Keratinocyte (primary cell): Measurements from ENCODE around the gene COL11A2. TPM values are rescaled to one million over a fixed set of nuclear protein-coding genes. Genes with fewer than 3 reads are reported as not detected.

Experiments used
- DNase-seq: peaks from one replicate; pipeline ENCODE4 v3.0.0-alpha.2; 2011; ENCODE audit warnings: low read depth, missing footprints, low spot score
- FAIRE-seq: peaks from 2 replicates; lab custom pipeline; 2011; peaks lifted over from hg19 to GRCh38; lab: Jason Lieb, UNC
- H2AFZ ChIP-seq: 2 replicates; pipeline ENCODE4 v1.6.0; 2012; ENCODE audit warnings: low read length, control low read depth, inconsistent platforms; ENCODE audit not compliant: control insufficient read depth
- H3K27ac ChIP-seq: 2 replicates; pipeline ENCODE4 v1.5.1; 2011; ENCODE audit warnings: low read length; ENCODE audit not compliant: control insufficient read depth, insufficient read depth
- H3K27me3 ChIP-seq: 3 replicates; pipeline ENCODE4 v1.6.0; 2011; ENCODE audit warnings: low read length; ENCODE audit not compliant: control insufficient read depth, insufficient read depth; ENCODE audit errors: extremely low read depth
- H3K36me3 ChIP-seq, 2 experiments: 2 replicates in 1 of 2; 3 replicates in 1 of 2; pipeline ENCODE4 v1.5.1; 2011; ENCODE audit warnings: low read length in 2 of 2, mild to moderate bottlenecking in 1 of 2; ENCODE audit not compliant: control insufficient read depth in 2 of 2, insufficient read depth in 2 of 2; ENCODE audit errors: extremely low read depth in 1 of 2
- H3K4me1 ChIP-seq: 3 replicates; pipeline ENCODE4 v1.5.1; 2011; ENCODE audit warnings: low read length; ENCODE audit not compliant: control insufficient read depth, insufficient read depth; ENCODE audit errors: extremely low read depth
- H3K4me2 ChIP-seq: 3 replicates; pipeline ENCODE4 v1.6.0; 2011; ENCODE audit warnings: low read depth, low read length; ENCODE audit not compliant: control insufficient read depth, insufficient read depth; ENCODE audit errors: extremely low read depth
- H3K4me3 ChIP-seq, 3 experiments: fragments of 200-600 bp in 1 of 3; sonication (generic) in 1 of 3; 2 replicates in 2 of 3; 3 replicates in 1 of 3; pipeline ENCODE4 v1.5.1; 2011 to 2016; ENCODE audit warnings: low read length in 3 of 3, mild to moderate bottlenecking in 3 of 3, control low read depth in 2 of 3, inconsistent platforms in 1 of 3, low read depth in 1 of 3, mixed read lengths in 1 of 3, mixed run types in 1 of 3, moderate library complexity in 1 of 3; ENCODE audit not compliant: control insufficient read depth in 2 of 3, insufficient read depth in 2 of 3; ENCODE audit errors: extremely low read depth in 1 of 3
- H3K79me2 ChIP-seq: 2 replicates; pipeline ENCODE4 v1.6.0; 2012; ENCODE audit warnings: low read length; ENCODE audit not compliant: control insufficient read depth, insufficient read depth
- H3K9ac ChIP-seq: 3 replicates; pipeline ENCODE4 v1.6.0; 2011; ENCODE audit warnings: low read length; ENCODE audit not compliant: control insufficient read depth, insufficient read depth; ENCODE audit errors: extremely low read depth
- H3K9me1 ChIP-seq: 3 replicates; pipeline ENCODE4 v1.6.0; 2011; ENCODE audit warnings: low read length; ENCODE audit not compliant: control insufficient read depth, insufficient read depth; ENCODE audit errors: extremely low read depth
- H3K9me3 ChIP-seq: 2 replicates; pipeline ENCODE4 v1.5.1; 2012; ENCODE audit warnings: low read depth, low read length; ENCODE audit not compliant: control insufficient read depth
- H4K20me1 ChIP-seq: 3 replicates; pipeline ENCODE4 v1.6.0; 2011; ENCODE audit warnings: low read length; ENCODE audit not compliant: control insufficient read depth, insufficient read depth; ENCODE audit errors: extremely low read depth
- EZH2 ChIP-seq: IDR thresholded peaks from one replicate; pipeline ENCODE4 v1.6.1; 2012; ENCODE audit warnings: inconsistent platforms, mild to moderate bottlenecking, low read length, moderate library complexity
- dilution Hi-C: fragments of 300-500 bp; cut with MboI; formaldehyde crosslinking; loops from one replicate; pipeline ENCODE4 v1.7.0; 2020; ENCODE audit warnings: low sequenced_read_pairs; ENCODE audit not compliant: extremely low pct_ligation_motif_present
- polyA plus RNA-seq, 5 experiments: library from polyadenylated mRNA; depleted of rRNA in 3 of 5; stranded (reverse) in 3 of 5; stranded (forward) in 1 of 5; unstranded in 1 of 5; fragments of >200 nt; gene quantifications; 1 replicate in 1 of 5; 2 replicates in 3 of 5; 3 replicates in 1 of 5; pipeline versions ENCODE4 v1.2.1 to v1.2.3, GENCODE V29; 2011 to 2012; ENCODE audit warnings: missing spikeins in 2 of 5, low read depth in 1 of 5, low replicate concordance in 1 of 5
- TF ChIP-seq, protein P1 (sequence below), 3 experiments: IDR thresholded peaks in 1 of 3; conservative IDR thresholded peaks in 1 of 3; optimal IDR thresholded peaks in 1 of 3; 2 replicates in 2 of 3; 3 replicates in 1 of 3; pipeline versions ENCODE3 to v1.5.1; 2011; ENCODE audit warnings: low read length in 3 of 3, mild to moderate bottlenecking in 3 of 3, moderate library complexity in 2 of 3, control low read depth in 1 of 3, inconsistent platforms in 1 of 3; ENCODE audit not compliant: insufficient read depth in 2 of 3; ENCODE audit errors: extremely low read depth in 1 of 3

The COL11A2 gene
- polyA plus RNA-seq, 1 donor (not counting 4 experiments of a cell fraction or from before 2014, with no cell fraction given), result 0.08 TPM

DNA sequence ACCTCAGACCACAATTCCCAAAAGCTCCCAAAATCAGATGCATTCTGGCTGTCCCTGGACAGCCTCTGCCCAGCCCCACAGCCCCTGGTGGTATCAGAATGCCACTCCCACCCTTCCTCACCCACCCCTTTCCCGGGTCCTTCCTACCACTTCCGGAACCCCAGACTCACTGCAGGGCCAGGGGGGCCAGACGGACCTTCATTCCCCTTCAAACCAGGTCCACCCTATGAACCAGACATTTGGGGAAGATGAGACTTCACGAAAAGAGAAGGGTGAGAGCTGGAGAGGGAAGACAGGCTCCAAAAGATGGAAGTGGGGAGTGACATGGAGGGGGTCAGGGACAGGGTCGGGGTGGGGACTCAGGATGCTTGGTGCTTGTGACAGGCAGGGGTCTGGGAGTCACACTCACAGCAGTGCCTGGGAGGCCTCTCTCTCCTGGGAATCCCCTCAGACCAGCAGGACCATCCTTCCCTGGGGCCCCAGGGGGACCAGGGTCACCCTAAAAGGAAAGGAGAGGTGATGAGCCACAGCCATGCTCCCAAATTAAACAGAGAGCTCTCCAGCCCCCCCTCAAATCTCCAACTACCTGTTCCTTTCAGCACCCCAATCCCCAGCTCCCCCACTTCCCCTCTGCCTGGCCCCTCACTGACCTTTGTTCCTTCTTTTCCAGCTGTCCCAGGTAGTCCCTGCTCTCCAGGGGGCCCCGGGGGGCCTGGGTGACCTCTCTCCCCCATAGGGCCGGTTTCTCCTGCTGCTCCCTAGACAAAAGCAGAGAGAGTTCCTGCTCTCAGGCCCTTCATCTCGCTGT is 20.2 kb downstream of the COL11A2 start:
- FAIRE-seq, result no peak
- peaks cover 2% of the 10 kb centered on the region for H3K27me3 ChIP-seq
- H2AFZ ChIP-seq, result no peak overlapping the region
- no peak overlapping the region for H3K4me3 ChIP-seq
- H3K9me3 ChIP-seq, result no peaks in the 10 kb centered on the region
- no peaks in the 10 kb centered on the region for H4K20me1 ChIP-seq
- H3K4me1 ChIP-seq, result no peaks in the 10 kb centered on the region
- no peak for DNase-seq
- H3K79me2 ChIP-seq, result no peaks in the 10 kb centered on the region
- H3K9me1 ChIP-seq, result no peaks in the 10 kb centered on the region
- no peak overlapping the region for H3K9ac ChIP-seq
- no peak overlapping the region for H3K27ac ChIP-seq
- TF ChIP-seq, protein P1, sequence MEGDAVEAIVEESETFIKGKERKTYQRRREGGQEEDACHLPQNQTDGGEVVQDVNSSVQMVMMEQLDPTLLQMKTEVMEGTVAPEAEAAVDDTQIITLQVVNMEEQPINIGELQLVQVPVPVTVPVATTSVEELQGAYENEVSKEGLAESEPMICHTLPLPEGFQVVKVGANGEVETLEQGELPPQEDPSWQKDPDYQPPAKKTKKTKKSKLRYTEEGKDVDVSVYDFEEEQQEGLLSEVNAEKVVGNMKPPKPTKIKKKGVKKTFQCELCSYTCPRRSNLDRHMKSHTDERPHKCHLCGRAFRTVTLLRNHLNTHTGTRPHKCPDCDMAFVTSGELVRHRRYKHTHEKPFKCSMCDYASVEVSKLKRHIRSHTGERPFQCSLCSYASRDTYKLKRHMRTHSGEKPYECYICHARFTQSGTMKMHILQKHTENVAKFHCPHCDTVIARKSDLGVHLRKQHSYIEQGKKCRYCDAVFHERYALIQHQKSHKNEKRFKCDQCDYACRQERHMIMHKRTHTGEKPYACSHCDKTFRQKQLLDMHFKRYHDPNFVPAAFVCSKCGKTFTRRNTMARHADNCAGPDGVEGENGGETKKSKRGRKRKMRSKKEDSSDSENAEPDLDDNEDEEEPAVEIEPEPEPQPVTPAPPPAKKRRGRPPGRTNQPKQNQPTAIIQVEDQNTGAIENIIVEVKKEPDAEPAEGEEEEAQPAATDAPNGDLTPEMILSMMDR (optimal IDR thresholded peaks at IDR 0.05 in 1 of 3, IDR thresholded peaks at IDR 0.05 in 1 of 3, conservative IDR thresholded peaks at IDR 0.05 in 1 of 3; ENCODE audit: extremely low read depth in 1 of 3, insufficient read depth in 2 of 3, low read length in 3 of 3), result no peak
- no peak for TF ChIP-seq EZH2
- H3K4me2 ChIP-seq, result no peak overlapping the region
- dilution Hi-C loops, result no loop called here
- H3K36me3 ChIP-seq, result no peaks in the 10 kb centered on the region

DNA sequence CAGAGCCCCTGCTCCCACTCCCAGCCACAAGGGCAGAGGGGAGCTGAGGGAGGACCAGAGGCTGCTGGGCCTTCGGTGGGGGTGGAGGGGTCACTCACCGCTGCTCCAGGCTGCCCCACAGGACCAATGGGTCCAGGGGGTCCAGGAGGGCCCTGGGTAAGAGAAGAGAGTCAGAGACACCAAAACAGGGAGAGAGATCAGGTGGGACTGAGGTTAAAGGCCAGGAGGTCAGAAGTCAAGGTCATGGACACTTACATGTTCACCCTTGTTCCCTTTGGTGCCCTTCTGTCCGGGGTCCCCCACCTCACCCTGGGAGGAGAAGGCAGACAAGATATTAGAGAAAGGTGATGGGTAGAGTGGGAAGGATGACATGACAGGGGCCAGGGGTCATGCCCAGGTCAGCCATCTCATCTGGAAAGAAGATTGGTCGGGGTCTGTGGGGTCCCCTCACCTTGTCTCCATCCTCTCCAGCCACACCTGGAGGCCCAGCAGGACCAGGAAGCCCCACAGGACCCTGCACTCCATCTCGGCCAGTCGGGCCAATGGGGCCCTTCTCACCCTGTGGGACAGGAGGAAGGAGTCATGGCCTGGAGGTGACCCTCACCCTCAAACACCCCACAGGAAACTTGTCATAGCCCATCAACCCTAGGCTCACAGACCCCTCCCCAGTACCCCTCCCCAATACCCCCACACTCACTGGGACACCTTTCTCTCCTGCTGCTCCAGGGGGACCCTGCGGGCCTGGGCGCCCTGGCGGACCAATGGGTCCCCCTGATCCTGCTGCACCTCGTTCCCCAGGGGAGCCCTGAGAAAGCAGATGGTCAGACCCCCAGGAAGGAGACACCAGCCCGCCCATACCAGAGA is 21.0 kb downstream of the COL11A2 start:
- dilution Hi-C loops, result no loop called here
- DNase-seq (no peak), FAIRE-seq (no peak)
- H3K79me2 ChIP-seq, result no peaks in the 10 kb centered on the region
- no peak overlapping the region for H3K27ac ChIP-seq
- H4K20me1 ChIP-seq, result no peaks in the 10 kb centered on the region
- H3K27me3 ChIP-seq, result peaks cover 2% of the 10 kb centered on the region
- H3K4me2 ChIP-seq, result no peak overlapping the region
- no peak for TF ChIP-seq EZH2
- TF ChIP-seq, protein P1 (optimal IDR thresholded peaks at IDR 0.05 in 1 of 3, IDR thresholded peaks at IDR 0.05 in 1 of 3, conservative IDR thresholded peaks at IDR 0.05 in 1 of 3; ENCODE audit: extremely low read depth in 1 of 3, insufficient read depth in 2 of 3, low read length in 3 of 3), result no peak
- no peaks in the 10 kb centered on the region for H3K9me1 ChIP-seq
- H3K4me3 ChIP-seq, result no peak overlapping the region
- no peak overlapping the region for H2AFZ ChIP-seq
- no peak overlapping the region for H3K9ac ChIP-seq
- H3K36me3 ChIP-seq, result no peaks in the 10 kb centered on the region
- H3K9me3 ChIP-seq, result no peaks in the 10 kb centered on the region
- H3K4me1 ChIP-seq, result no peaks in the 10 kb centered on the region
